Stimulated activated CD8-positive, alpha-beta memory T cell treated with anti-CD3 and anti-CD28 coated beads, Interleukin-12 subunit alpha, Interleukin-12 subunit beta, amount 100 ng/mL, for 4 hours (primary cell): Measurements from ENCODE around the gene VPS13C.

ENCODE experiments used
- DNase-seq: peaks from one replicate; pipeline ENCODE4 v3.0.0-alpha.2; 2020; ENCODE audit warnings: low read depth

VPS13C gene

GRCh38 chr15:61853195-61853594, 207.1 kb downstream of the VPS13C start:
- no peak for DNase-seq

GRCh38 chr15:61851955-61852354, 208.3 kb downstream of the VPS13C start:
- no peak for DNase-seq

GRCh38 chr15:61849447-61849846, 210.8 kb downstream of the VPS13C start:
- DNase-seq: no peak

GRCh38 chr15:61841466-61841865, 218.8 kb downstream of the VPS13C start:
- no peak for DNase-seq

GRCh38 chr15:61840090-61840489, 220.2 kb downstream of the VPS13C start:
- no peak for DNase-seq

GRCh38 chr15:61839546-61839945, 220.7 kb downstream of the VPS13C start:
- no peak for DNase-seq

- DNase-seq: no peak
Measured at GRCh38 chr15:61835496-61836106, 224.6 kb downstream of the VPS13C start.

GRCh38 chr15:61835029-61835428, 225.2 kb downstream of the VPS13C start:
- DNase-seq: no peak

GRCh38 chr15:61834076-61834697, 226.1 kb downstream of the VPS13C start:
- peak; percentile 32 for DNase-seq

- DNase-seq: no peak
Measured at GRCh38 chr15:61832223-61832622, 228.0 kb downstream of the VPS13C start.

- DNase-seq: no peak
Measured at GRCh38 chr15:61831505-61831921, 228.7 kb downstream of the VPS13C start.

- DNase-seq: no peak
Measured at GRCh38 chr15:61830536-61831330, 229.5 kb downstream of the VPS13C start.

- DNase-seq: no peak
Measured at GRCh38 chr15:61829514-61829889, 230.7 kb downstream of the VPS13C start.

- no peak for DNase-seq
Measured at GRCh38 chr15:61828860-61829513, 231.3 kb downstream of the VPS13C start.

- no peak for DNase-seq
Measured at GRCh38 chr15:61828008-61828407, 232.2 kb downstream of the VPS13C start.

- no peak for DNase-seq
Measured at GRCh38 chr15:61827131-61827530, 233.1 kb downstream of the VPS13C start.

GRCh38 chr15:61824291-61824690, 236.0 kb downstream of the VPS13C start:
- no peak for DNase-seq

- no peak for DNase-seq
Measured at GRCh38 chr15:61822511-61822910, 237.7 kb downstream of the VPS13C start.

GRCh38 chr15:61820951-61821350, 239.3 kb downstream of the VPS13C start:
- no peak for DNase-seq

GRCh38 chr15:61820212-61820611, 240.0 kb downstream of the VPS13C start:
- DNase-seq: no peak

GRCh38 chr15:61819386-61819785, 240.9 kb downstream of the VPS13C start:
- no peak for DNase-seq

GRCh38 chr15:61818801-61819200, 241.4 kb downstream of the VPS13C start:
- no peak for DNase-seq

GRCh38 chr15:61816856-61817255, 243.4 kb downstream of the VPS13C start:
- no peak for DNase-seq
